Cardiac septum (tissue), 1 donor: ENCODE measurements around the gene DAB2IP. TPM values are rescaled to one million over a fixed set of nuclear protein-coding genes. Genes with fewer than 3 reads are reported as not detected.
"Not testable (repeated sequence)": the region's sequence is repeated elsewhere in the genome, so short reads cannot be mapped to it uniquely, and the experiment has no call there.

Experiments used
- DNase-seq: peaks from one replicate; pipeline ENCODE4 v3.0.0-alpha.2; 2020; ENCODE audit warnings: low spot score
- intact Hi-C: fragments of 100-400 bp; cut with DNase I; formaldehyde crosslinking; loops from one replicate; pipeline ENCODE4 v1.14.0; 2022
- long read RNA-seq: library from polyadenylated mRNA; unstranded; transcript quantifications from one replicate; pipeline ENCODE4 v2.0.0, GENCODE V29; 2021
- total RNA-seq: library from RNA; stranded (reverse); fragmentation: NEBNext Ultra II Directional; extraction: Animal tissue kit (Norgen Biotek cat#: 25700); gene quantifications from one replicate; pipeline ENCODE4 v1.2.1, GENCODE V29; 2021
- donor health status: DM: no; HTN: no; CAD: no.

Gene DAB2IP
- 60.3 TPM for total RNA-seq
- long read RNA-seq, partial matches to known transcripts: 20 of 81 reads
- long read RNA-seq, other reads (novel, unspliced or antisense): 61 of 81 reads

- DNase-seq: no peak
- intact Hi-C loops: loop anchor here (5.0 kb wide), 1 partner anchor 44 kb away; no protein-coding TSS in a partner anchor
These were observed at the start of gene DAB2IP for GRCh38 chr9:121651295-121652020. Gene DAB2IP (plus strand): TSS chr9:121651634. CDS start chr9:121651776, 142 bp downstream.

GRCh38 chr9:121603028-121603427 is 48.4 kb upstream of the DAB2IP start:
- DNase-seq: no peak
- intact Hi-C loops: no loop called here

- intact Hi-C loops: no loop called here
- peak; percentile 81 for DNase-seq
These were observed 47.2 kb upstream of the DAB2IP start for GRCh38 chr9:121604242-121604641.

GRCh38 chr9:121604654-121605053 is 46.8 kb upstream of the DAB2IP start:
- DNase-seq: no peak
- intact Hi-C loops: loop anchor here (5.0 kb wide), 1 partner anchor 48 kb away; the partner anchor contains the start of gene DAB2IP

- peak; percentile 81 for DNase-seq
- intact Hi-C loops: loop anchor here (1.0 to 5.0 kb wide), 2 partner anchors 8 to 45 kb away; partner anchors contain the start of gene DAB2IP
These were observed 43.8 kb upstream of the DAB2IP start for GRCh38 chr9:121607434-121608167.

GRCh38 chr9:121608168-121608853 is 43.1 kb upstream of the DAB2IP start:
- intact Hi-C loops: loop anchor here (5.0 kb wide), 1 partner anchor 44 kb away; the partner anchor contains the start of gene DAB2IP
- no peak for DNase-seq

GRCh38 chr9:121609822-121610637 is 41.4 kb upstream of the DAB2IP start:
- no peak for DNase-seq
- intact Hi-C loops: loop anchor here (5.0 kb wide), 1 partner anchor 42 kb away; the partner anchor contains the start of gene DAB2IP

GRCh38 chr9:121610638-121610953 is 40.8 kb upstream of the DAB2IP start:
- no peak for DNase-seq
- intact Hi-C loops: no loop called here

- intact Hi-C loops: no loop called here
- no peak for DNase-seq
These were observed 38.9 kb upstream of the DAB2IP start for GRCh38 chr9:121612511-121612998.

GRCh38 chr9:121613009-121613752 is 38.3 kb upstream of the DAB2IP start:
- no peak for DNase-seq
- intact Hi-C loops: no loop called here

GRCh38 chr9:121616123-121616755 is 35.2 kb upstream of the DAB2IP start:
- intact Hi-C loops: no loop called here
- DNase-seq: no peak

- intact Hi-C loops: no loop called here
- no peak for DNase-seq
These were observed 32.9 kb upstream of the DAB2IP start for GRCh38 chr9:121618504-121618903.

GRCh38 chr9:121618910-121619309 is 32.5 kb upstream of the DAB2IP start:
- intact Hi-C loops: not testable (repeated sequence)

GRCh38 chr9:121619545-121620324 is 31.7 kb upstream of the DAB2IP start:
- intact Hi-C loops: no loop called here
- no peak for DNase-seq

More at GRCh38 chr9:121618910-121619309, 32.5 kb upstream of the DAB2IP start:
- DNase-seq: not testable (repeated sequence)

- intact Hi-C loops: no loop called here
These were observed 31.1 kb upstream of the DAB2IP start for GRCh38 chr9:121620325-121620673.

GRCh38 chr9:121620777-121621449 is 30.5 kb upstream of the DAB2IP start:
- intact Hi-C loops: no loop called here
- DNase-seq: no peak

More at GRCh38 chr9:121620325-121620673, 31.1 kb upstream of the DAB2IP start:
- DNase-seq: no peak
